ENCODE results near the gene GMEB2.
A peak's percentile ranks its signal among the peaks of the same experiment; 100 is the strongest.
"Not testable (repeated sequence)": the region's sequence is repeated elsewhere in the genome, so short reads cannot be mapped to it uniquely, and the experiment has no call there.

The GMEB2 gene

DNA sequence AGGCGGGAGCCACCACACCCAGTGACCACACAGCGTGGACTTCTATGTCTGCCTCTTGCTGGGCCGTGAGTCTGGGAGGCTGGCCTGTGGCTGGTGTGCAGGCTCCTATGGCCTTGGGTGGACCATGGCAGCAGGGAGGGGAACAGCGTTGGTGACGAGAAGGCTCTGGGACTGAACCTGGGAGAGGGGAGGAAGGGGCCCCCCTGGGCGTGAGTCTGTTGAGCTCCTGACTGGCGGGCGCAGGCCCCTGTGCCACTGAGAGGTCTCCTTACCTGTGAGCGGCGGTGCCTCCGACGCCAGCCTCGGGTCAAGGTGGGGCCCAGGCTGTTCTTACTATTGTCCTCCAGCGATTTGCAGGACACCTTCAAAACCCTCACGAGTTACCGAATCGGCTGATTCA is 40.1 kb downstream of the GMEB2 start:
- DNase-seq, result no peak

DNA sequence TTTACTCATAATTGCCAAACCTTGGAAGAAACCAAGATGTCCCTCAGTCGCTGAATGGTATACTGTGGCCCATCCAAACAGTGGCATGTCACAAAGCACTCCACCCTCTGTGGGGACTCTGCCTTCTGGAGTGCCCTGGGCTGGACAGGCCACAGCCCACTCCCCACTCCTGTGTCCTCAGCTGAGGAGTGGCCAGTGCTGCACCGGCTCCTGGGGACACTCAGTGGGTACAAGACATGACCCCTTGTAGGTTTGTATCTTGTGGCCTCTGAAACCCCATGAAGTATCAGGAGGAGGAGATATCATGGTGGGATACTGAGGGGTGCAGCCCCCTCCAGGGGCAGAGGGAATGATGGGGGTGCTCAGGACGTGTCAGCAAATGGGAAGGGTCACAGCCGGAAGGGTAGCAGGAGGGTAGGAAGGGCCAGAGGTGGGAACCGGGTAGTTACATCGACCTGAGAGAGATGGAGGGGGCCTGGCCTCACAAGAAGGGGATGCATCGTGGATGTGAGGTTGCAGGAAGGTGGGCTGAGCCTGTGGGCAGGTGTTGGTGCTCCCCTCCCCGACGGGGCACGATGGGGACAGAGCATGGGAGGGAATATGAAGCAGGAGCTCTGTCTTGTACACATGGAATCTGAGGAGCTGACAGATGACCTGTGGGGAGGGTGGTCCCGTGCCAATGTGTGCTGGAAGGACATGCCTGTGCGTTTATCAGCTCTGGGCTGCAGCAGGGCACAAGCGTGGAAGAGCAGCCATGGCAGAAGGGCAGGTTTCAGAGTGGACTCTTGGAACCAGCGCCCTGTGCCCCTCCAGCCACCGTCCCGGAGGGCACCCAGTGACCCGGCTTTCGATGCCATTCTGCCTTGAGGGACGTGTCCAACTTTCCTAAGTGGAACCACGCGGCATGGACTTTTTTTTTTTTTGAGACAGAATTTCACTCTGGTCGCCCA is 41.0 kb downstream of the GMEB2 start:
- DNase-seq, result no peak

DNA sequence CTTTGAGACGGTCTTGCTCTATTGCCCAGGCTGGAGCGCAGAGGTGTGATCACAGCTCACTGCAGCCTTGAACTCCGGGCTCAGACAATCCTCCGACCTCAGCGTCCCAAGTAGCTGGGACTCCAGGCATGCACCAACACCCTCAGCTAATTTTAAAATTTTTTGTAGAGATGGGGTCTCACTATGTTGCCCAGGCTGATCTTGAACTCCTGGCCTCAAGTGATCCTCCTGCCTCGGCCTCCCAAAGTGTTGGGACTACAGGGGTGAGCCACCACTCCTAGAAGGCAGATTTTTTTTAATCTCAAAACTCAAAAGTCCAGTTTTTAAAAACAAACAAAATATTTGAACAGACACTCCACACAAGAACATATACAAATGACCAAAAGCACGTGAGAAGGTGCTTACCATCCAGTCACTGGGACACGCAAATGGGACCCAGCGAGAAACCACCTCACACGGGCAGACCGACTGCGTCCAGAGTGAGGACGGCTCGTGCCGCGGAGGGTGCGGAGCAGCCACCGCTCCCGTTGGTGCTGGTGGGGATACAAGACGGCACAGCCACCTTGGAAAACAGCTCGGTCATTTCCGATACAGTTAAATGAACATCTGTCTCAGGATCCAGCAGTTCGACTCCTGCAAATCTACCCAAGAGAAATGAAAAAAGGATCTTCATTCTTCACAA is 44.4 kb downstream of the GMEB2 start:
- DNase-seq, result no peak

DNA sequence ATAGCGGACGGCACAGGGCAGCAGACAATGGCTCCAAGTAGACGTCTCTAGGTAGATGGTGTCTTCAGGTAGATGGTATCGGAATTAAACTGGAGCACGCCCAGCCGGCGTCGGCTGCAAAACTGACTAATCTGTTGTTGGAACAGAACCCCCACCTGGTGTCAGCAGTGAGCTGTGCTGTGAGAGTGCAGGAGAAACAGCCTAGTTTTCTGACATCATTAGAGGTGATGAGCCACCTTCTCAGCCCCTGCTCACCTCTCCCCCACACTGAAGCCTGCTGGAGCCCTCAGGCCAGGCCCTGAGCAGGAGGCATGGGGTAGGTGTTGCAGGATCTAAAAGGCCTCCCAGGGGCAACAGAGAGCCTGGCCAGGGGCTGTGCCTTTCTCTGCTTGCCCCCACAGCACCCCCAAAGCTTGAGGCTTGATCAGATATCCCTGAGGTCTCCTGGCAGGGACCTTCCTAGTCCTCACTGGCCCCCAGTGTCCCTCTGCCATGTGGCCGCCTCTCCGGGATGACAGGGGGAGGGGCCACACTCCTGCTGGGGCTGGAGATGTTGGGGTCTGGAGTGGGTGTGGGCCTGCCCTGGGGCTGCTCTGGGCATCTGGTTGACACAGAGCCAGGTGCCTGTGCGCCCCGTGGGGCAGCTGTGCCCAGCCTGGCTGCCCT is 46.0 kb downstream of the GMEB2 start:
- DNase-seq, result no peak

DNA sequence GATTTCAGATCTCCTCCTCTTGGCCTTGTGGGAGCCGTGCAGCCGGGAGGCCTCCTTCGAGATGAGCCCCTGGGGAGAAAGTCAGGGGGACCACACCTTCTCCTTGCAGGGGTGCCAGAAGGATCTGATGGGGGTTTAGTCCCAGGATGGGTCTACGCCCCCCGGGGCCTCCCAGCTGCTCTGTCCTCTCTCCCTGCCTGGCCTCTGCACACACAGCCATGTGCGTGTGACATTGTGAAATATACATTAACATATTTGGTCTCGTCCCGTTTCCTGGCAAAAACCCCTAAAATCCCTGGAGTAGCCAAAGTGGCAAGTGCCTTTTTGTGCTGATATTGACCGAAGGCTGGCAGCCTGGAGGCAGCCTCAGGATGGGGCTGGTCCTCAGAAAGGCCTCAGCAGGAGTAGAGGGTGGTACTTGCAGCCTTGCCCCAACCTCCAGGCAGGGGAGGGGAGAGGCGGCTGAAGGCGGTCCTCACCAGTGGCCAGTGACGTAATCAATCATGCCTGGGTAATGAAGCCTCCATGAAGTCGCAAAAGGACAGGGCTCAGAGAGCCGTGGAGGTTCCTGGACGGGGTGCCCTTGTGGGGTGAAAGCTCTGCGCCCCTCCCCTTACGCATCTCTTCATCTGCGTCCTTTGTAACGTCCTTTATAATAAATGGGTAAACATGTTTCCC is 47.7 kb downstream of the GMEB2 start:
- DNase-seq, result no peak

DNA sequence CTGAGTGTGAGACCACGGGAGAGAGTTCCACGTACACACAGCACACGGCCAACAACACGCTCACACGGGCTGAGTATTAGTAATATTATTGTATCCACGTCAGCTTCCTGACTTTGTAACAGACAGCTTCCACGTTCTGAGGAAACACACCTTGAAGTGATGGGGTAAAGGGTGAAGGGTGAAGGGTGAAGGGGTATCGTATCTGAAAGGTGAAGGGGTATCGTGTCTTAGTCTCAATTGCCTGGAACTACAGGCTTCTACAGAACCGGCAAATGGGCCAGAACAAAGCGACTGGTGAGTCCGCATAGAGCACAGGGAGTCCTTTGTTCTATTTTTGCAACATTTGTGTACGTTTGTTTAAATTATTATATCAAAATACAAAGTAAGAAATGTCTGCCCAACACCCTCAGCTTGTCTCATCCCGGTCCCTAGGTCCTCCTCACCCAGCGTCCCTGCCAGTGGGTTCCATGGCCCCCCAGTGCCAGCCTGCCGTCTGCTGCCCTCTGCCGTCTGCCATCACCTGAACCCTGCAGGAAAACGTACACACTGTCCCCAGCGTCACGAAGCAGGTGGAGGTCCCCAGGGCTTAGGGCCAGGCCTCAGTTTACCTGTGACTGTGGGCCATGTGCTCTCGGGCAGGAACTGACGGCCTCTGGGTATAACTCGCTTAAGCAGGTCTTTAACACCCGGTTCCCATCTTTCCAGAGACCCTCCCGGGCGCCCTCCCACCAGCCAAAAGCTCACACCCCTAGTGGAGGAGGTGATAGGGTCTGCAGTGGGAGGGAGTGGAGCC is 48.5 kb downstream of the GMEB2 start:
- no peak for DNase-seq

DNA sequence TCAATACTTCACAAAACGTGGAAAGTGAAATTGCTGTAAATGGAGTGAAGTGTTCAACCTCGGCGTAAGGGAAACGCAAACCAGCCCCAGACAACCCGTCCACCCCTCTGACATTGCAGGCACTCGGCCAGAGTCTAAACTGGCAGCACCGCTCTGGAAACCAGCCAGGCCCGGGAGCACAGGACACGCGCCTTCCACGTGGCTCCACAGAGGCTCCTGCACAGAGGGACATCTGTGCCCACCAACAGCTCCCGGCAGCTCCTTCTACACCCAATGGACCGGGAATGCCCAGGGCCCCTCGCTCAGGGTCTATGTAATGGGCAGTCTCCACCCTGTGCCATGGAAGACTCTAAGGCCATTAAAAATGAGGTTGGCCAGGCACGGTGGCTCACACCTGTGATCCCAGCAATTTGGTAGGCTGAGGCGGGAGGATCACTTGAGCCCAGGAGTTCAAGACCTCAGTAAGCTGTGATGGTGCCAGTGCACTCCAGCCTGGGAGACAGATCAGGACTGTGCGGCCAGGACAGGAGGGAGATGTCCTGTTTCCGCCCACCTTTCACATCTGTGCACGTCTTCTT is 49.5 kb downstream of the GMEB2 start:
- DNase-seq, result no peak

DNA sequence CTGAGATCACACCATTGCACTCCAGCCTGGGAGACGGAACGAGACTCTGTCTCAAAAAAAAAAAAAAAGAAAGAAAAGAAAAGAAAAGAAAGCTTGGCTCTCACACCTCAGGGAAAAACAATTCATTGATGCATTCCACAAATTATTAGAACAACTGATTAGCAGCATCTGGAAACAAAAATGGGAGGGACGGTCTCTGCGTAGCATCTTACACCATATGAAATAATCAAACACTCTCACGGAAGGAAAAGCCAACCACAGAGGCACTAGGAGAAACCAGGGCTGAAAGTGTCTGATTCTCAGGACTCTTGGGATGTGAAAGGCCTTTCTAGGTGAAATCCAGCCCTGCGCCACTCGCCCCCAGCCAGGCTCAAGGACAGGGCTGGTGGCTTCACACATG is 50.6 kb downstream of the GMEB2 start:
- DNase-seq, result no peak

DNA sequence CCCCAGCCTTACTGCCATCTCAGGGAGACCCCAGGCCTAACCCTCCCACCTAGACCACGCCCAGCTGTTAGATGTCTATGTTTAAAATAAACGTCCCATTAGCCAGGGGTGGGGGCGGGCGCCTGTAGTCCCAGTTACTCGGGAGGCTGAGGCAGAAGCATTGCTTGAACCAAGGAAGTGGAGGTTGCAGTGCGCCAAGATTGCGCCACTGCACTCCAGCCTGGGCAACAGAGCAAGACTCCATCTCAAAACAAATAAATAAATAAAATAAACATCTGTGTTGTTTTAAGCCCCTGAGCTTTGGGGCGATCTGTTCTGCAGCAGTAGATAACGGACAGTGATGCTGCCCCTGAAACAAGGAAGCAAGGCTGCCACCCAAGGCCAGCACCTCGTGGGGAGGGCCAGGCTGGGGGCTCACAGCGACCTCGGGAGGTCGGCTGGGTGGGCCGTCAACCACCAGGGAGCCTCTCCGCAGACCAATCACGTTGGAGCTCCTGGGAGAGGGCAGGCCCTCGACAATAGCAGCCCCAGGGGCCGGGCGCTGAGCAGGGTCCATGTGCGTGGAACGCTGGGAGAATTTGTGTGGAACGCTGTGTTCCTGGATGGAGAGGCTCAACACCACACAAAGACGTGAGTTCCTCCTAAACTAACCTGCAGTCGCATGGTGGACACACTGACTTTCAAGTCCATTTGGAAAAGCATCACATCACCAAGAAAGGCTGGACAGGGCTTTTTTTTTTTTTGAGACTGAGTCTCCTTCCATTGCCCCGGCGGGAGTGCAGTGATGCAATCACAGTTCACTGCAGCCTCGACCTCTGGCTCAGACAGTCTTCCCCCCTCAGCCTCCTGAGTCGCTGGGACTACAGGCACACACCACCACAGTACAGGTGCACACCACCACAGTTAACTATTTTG is 51.8 kb downstream of the GMEB2 start:
- DNase-seq, result no peak

DNA sequence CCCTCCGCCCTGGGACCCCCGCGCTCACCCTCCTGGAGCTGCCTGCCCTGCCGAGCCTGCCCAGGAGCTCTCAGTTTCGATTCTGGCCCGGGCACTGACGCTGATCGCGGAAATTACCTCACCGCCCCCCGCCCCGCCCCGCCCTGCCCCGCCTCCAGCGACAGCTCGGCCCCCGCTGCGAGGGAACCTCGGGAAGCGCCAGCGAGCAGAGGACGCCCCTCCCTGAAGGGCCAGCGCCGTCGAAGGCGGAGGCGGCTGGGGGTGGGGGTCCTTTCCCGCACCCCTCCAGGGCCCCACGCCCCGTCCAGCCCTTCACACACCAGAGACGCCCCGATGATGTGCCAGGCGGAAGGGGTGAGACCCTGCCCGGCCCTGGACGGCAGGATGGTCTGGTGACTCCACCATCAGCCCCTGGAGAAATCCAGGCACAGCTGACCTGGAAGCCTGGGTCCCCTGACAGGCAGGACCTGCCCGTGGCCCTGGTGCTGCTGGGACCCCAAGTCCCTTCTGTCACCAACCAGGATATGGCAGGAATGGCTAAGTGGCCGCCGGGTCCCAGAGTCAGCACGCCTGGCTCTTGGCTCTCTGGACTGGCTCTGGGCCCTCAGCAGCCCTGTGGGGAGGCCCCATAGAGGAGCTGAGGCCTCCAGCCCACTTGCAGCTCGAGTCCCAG is 52.6 kb downstream of the GMEB2 start, which contains the start of gene HELZ2:
HELZ2 (minus strand) TSS at position 84 of the 673 bp plus-strand sequence. CDS start 1,854 bp downstream, outside the sequence.
- peak; percentile 38 for DNase-seq

DNA sequence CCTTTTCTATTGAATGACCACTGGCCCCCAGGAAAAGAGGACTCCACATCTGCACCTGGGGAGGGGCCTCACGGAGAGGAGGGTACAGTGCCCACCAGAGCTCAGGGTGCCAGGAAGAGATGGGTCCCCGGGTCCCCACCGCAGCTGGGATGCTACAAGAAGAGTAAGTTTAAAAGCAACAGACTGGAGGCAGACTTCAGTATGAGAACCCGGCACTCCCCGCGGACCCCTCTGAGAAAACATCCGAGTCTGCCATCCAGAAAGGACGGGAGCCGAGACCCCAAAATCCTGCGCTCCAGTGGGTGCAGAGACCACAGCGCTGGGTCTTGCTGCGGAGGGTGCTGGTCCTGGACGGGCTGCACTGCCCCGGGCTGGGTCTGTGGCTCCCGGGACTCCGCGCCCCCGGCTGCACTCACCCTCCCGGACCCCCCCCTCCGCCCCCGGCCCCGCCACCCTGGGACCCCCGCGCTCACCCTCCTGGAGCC is 53.2 kb downstream of the GMEB2 start:
- no peak for DNase-seq

DNA sequence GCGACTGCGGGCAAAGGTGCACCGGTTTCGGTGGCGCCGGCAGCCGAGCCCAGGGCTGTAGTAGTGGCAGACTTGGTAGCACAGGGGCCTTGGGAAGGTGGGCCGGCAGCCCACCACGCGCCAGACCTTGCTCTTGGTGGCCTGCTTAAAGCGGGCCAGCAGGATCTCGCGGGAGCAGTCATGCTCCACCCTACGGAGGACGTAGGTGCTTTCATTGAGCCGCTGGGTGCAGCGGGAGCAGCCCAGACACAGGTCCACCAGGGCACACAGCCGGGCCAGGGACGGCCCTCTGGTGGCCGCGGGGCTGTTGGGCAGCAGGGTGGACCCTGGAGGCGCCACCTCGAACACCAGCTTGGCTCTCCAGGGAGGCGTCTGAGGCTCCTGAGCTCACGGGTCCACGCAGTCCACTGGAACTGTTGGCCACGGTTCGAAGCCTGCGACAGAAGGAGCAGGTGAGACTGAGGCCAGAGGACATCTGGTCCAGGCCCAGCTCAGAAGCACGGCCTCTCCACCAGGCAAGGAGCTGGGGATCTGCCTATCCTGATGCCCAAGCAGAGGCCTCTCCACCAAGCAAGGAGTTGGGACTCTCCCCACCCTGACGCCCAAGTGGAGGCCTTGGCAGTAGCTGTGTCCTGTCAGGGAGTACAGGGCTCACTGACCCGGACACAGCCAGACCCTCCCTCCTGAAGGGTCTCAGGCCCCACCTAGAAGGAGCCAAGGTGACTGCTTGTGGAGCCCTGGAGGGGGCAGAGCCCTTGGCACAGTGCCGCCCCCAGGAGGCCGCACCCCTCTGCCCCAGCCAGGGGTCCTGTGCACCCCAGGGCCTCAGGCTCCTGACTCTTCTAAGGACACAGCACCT is 53.9 kb downstream of the GMEB2 start:
- no peak for DNase-seq

DNA sequence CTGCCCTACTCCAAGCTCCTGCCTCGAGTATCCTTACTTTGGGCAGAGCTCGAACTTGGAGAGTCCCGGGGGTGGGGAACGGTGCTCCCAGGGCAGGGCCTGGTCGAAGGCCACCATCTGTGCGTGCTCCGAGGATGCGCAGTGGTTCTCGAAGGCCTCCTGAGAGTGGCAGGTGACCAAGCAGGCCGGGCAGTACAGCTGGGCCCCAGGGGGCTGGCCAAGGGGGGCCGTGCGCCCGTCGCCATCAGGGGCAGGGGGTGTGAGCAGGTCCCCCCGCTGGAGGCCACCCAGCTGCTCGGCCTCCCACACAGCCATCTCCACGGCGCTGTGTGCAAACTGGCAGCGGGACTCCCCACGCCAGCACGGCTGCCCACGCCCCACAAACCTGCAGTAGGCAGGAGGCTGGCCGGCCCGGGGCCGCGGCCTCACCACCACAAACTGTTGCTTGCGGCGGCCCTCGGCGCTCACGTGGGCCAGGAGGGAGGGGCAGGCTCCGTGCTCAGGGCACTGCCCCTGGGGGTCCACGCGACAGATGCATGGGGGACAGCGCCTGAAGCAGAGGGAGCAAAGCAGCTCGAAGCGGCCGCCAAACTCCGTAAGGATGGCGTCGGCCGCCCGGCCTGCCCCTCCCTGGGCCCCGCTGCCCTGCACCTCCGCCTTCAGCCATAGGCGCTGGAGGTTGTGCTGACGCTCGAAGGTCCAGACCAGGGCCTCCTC is 54.7 kb downstream of the GMEB2 start:
- DNase-seq, result no peak

DNA sequence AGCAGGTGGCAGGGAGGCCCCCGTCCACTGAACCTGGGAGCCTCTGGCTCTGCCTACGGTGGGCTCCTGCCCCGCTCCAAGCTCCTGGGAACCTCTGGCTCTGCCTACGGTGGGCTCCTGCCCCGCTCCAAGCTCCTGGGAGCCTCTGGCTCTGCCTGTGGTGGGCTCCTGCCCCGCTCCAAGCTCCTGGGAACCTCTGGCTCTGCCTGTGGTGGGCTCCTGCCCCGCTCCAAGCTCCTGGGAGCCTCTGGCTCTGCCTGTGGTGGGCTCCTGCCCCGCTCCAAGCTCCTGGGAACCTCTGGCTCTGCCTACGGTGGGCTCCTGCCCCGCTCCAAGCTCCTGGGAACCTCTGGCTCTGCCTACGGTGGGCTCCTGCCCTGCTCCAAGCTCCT is 55.8 kb downstream of the GMEB2 start:
- DNase-seq, result not testable (repeated sequence)

DNA sequence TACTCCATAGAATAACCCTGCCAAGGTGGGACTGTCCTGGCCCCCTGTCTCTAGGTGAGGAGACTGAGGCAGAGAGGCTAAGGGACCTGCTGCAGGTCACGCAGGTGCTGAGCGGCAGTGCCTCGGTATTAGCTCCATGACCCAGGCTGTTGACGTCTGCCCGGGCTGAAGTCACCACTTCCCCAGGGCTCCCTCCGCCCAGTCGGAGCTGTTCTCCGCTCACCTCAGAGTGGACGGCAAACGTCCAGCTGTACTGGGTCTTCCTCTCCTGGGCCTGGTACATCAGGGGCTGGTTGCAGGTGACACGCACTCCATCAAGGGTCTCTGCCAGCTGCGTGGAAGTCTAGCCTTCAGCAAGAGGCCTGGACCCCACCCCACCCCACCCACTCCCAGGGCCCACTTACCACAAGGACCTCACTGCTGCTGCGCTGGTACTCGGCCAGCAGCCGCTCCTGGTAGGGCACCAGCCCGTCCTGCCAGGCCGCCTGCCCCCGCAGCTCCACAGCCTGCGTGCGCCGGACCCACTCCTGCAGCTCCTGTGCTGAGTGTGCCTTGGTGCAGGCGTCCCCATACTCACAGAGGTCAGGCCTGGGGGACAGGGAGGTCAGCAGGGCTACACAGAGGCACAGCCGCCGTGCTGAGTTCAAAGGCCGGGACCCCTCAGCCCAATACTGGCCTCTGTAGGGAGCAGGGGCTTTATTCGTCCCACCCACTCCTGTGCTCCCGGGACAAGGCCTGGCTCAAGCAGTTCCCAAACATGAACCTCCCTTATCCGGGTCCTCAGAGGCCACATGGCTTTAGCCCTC is 56.4 kb downstream of the GMEB2 start:
- no peak for DNase-seq

DNA sequence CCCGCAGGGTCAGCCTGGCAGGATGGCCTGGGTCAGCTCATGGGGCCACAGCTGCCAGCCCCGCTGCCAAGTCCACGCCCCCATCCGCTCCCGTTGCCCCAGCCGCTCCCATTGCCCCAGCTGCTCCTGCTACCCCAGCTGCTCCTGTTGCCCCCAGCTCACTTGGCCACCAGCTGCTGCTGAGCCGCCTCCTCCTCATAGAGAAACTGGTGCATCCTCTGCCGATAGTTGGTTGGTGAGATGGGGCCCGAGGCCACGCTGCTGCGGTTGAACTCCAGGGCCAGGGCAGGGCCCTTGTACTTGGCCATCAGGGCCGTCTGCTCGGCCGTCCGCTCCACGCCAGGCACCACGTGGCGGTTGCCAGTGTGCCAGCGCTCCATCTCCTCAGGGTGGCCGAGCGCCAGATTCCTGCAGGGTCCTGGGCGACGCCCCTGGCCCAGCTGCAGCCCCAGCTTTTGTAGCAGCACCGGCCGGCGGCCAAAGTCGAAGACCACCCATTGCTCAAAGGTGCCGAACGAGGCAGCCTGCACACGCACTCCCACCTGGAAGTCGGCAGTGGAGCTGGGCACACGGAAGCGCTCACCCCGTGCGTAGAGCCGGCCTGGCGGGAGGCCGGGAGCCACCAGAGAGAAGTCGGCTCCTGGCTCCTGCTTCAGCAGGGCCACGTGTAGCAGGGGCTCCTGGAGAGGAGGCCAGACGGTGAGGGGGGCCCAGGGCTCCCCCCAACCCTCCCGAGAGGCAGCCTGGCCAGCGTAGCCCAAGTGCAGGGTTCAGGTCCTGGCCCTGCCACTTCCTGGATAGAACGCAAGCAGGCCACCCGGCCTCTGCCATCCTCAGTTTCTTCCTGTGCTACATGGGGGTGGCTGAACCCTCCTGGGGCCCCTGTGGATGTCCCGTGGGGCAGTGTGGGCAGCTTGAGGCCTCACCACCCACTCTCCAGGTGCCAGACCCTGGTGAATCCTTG is 57.6 kb downstream of the GMEB2 start:
- DNase-seq, result no peak

Data from NCI-H510A treated with DMSO at 0.1 percent for 48 hours (cell line).